Activated T-helper 17 cell treated with anti-CD3 and anti-CD28 coated beads, Interleukin-2, amount 50 U/mL, for 72 hours (primary cell): Measurements from ENCODE around the gene GSS. TPM values are rescaled to one million over a fixed set of nuclear protein-coding genes. Genes with fewer than 3 reads are reported as not detected.

Experiments
- ATAC-seq: fragments of 150-1000 bp; cut with Tn5 transposase; replicated peaks from 2 replicates; pipeline ENCODE4 v1.10.0; 2021; ENCODE audit warnings: mild to moderate bottlenecking, moderate library complexity
- H3K27ac Mint-ChIP-seq: one replicate; pipeline ENCODE4 v1.8.0; 2022; ENCODE audit warnings: mixed read lengths
- H3K27me3 Mint-ChIP-seq: one replicate; pipeline ENCODE4 v1.8.0; 2022; ENCODE audit warnings: mixed read lengths
- H3K36me3 Mint-ChIP-seq: one replicate; pipeline ENCODE4 v1.8.0; 2022; ENCODE audit warnings: low read depth, mild to moderate bottlenecking, mixed read lengths
- H3K4me1 Mint-ChIP-seq: one replicate; pipeline ENCODE4 v1.8.0; 2022; ENCODE audit warnings: mixed read lengths
- H3K4me3 Mint-ChIP-seq: one replicate; pipeline ENCODE4 v1.8.0; 2022; ENCODE audit warnings: mild to moderate bottlenecking, mixed read lengths
- H3K9me3 Mint-ChIP-seq: one replicate; pipeline ENCODE4 v1.8.0; 2022; ENCODE audit warnings: mixed read lengths
- total RNA-seq, 2 donors: library from RNA; stranded (reverse); gene quantifications; one replicate each; pipeline ENCODE4 v1.2.3, GENCODE V29; 2022

Gene GSS
- total RNA-seq, 2 donors from 2014 or later: 54.7 to 57.4 TPM

DNA sequence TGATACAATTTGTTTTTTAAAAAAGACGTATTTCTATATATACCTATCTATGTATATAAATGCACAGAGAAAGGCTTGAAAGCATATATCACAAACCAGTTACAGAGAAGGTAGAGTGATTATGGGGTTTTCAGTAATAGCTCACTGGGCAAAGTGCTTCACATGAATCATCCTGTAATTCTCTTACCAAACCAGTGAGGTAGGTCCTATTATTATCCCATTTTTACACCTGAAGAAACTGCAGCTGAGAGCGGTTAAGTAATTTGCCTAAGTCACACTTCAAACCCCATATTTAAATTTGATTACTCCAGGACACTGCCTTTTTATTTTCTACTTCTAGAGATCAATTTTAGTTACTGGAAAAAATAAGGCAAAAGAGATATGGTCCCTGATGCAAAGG lies 4.4 kb downstream of the GSS start:
- Mint-ChIP-seq H3K9me3 (no peaks in the 10 kb centered on the region), H3K4me1 (peaks cover 9% of the 10 kb centered on the region), H3K36me3 (peaks cover 42% of the 10 kb centered on the region), H3K27me3 (no peaks in the 10 kb centered on the region), H3K27ac (no peak overlapping the region), H3K4me3 (no peak overlapping the region)
- no peak for ATAC-seq

DNA sequence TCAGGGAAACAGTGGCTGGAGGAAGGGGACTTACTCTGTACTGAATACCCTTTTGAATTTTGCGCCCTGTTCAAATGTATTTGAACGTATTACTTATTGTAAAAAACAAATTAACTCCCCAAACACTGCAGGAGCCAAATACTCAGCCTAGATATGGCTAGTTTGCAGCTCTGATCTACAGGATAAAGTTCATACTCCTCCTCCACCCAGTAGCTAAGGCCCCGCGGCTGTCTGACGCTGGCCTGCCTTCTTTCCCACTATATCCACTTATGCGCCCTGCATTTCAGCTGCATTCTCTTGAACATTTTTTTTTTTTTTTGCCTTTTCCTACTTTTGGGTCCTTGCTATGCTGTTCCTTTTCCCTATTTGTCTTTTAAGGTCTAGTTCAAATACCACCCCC lies 6.5 kb downstream of the GSS start:
- no peak overlapping the region for H3K27ac Mint-ChIP-seq
- no peak overlapping the region for H3K4me3 Mint-ChIP-seq
- H3K36me3 Mint-ChIP-seq: peaks cover 47% of the 10 kb centered on the region
- H3K27me3 Mint-ChIP-seq: no peaks in the 10 kb centered on the region
- no peak for ATAC-seq
- no peaks in the 10 kb centered on the region for H3K4me1 Mint-ChIP-seq
- H3K9me3 Mint-ChIP-seq: no peaks in the 10 kb centered on the region

DNA sequence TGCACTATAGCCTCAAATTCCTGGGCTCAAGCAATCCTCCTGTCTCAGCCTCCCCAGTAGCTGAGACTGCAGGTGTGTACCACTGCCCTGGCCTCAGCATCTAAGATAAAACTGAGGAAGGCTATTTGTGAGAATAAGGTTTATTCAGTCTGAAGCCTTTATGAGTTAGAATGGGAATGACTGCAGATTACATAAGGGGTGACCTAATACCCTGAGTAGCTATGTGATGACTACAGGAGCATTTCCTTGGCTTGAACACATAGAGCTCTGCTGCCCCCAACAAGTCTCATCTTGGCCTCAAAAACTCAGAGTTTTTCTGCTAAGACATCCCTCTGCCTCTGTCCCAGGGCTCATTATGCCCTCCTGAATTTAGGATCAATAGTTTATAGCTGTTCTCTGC lies 7.6 kb downstream of the GSS start:
- H3K27me3 Mint-ChIP-seq: no peaks in the 10 kb centered on the region
- peaks cover 58% of the 10 kb centered on the region for H3K36me3 Mint-ChIP-seq
- no peak overlapping the region for H3K4me3 Mint-ChIP-seq
- H3K9me3 Mint-ChIP-seq: no peaks in the 10 kb centered on the region
- ATAC-seq: peak; percentile 59
- H3K27ac Mint-ChIP-seq: no peak overlapping the region
- H3K4me1 Mint-ChIP-seq: no peaks in the 10 kb centered on the region

DNA sequence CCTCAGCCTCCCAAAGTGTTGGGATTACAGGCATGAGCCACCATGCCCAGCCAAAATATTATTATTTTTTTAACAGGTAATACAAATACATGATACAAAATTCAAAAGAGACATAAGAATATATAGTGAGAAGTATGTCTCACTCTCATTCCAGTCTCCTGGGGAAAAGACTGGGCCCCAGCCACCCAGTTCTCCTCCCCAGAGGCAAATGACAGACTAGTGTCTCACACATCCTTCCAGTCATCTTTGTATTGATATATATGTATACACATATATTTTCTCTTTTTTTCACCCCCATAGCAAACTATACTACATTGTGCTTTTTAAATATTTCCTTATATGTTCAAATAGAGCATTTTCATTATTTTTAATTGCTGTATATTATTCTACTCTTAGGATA lies 8.3 kb downstream of the GSS start:
- peak; percentile 37 for ATAC-seq
- no peaks in the 10 kb centered on the region for H3K4me1 Mint-ChIP-seq
- H3K27ac Mint-ChIP-seq: no peak overlapping the region
- H3K27me3 Mint-ChIP-seq: no peaks in the 10 kb centered on the region
- H3K36me3 Mint-ChIP-seq: peaks cover 65% of the 10 kb centered on the region
- H3K4me3 Mint-ChIP-seq: no peak overlapping the region
- H3K9me3 Mint-ChIP-seq: no peaks in the 10 kb centered on the region

DNA sequence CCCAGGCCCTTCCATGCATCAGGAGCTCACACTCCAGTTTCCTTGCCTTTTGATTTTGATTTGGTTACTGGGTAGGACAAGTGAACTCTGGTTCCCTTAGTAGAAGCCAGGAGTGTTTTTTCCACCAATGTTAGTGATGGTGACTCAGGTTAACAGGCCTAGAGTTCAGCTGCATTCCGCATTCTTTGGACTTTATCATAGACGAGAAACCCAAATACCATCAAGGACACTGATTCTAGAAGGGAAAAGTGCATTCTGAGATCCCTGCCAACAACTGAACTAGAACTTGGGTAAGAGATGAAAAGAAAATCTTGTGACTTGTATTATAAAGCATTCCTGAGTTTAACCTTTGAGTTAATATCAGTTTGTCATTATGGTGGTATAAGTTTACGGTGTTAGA lies 8.9 kb downstream of the GSS start:
- Mint-ChIP-seq H3K36me3 (peaks cover 72% of the 10 kb centered on the region), H3K27ac (no peak overlapping the region), H3K27me3 (no peaks in the 10 kb centered on the region), H3K4me3 (no peak overlapping the region), H3K9me3 (no peaks in the 10 kb centered on the region), H3K4me1 (no peaks in the 10 kb centered on the region)
- ATAC-seq: no peak

DNA sequence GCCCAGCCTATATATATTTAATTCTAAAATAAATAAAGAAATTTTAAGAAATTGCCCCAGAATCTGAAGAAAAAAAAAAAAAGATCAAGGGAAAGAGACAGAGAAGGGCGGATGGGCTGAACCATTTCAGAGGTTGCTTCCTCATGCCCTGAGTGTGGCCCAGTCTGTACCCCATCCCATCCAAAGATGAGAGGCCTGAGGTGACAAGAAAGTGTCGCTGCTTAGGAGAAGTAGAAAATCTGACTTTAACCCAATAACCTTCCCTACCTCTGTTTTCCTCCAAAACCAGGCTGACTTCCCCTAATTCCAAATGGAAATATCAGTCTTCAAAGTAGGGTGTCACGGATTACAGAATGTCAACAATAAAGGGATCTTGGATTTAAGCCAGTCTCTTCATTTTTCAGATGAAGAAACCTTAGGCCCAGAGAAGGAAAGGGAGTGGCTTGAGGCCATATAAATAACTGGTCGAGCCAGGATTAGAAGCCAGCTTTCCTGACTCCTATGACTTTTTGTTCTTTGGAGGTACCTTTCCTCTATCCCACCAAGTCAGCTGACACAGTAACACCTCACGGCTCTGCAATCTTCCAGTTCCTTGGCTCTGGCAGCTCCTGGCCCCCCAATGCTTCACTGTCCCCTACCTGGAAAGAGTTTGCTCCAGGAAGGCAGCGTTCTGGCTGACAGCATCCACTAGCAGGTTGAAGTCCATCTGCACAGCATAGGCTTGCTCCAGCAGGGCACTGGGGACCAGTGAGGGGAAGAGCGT lies 10.1 kb downstream of the GSS start:
- Mint-ChIP-seq H3K27me3 (no peaks in the 10 kb centered on the region), H3K4me1 (no peaks in the 10 kb centered on the region), H3K4me3 (no peak overlapping the region), H3K9me3 (no peaks in the 10 kb centered on the region), H3K36me3 (peaks cover 80% of the 10 kb centered on the region), H3K27ac (peak overlapping the region; percentile 34)
- no peak for ATAC-seq

DNA sequence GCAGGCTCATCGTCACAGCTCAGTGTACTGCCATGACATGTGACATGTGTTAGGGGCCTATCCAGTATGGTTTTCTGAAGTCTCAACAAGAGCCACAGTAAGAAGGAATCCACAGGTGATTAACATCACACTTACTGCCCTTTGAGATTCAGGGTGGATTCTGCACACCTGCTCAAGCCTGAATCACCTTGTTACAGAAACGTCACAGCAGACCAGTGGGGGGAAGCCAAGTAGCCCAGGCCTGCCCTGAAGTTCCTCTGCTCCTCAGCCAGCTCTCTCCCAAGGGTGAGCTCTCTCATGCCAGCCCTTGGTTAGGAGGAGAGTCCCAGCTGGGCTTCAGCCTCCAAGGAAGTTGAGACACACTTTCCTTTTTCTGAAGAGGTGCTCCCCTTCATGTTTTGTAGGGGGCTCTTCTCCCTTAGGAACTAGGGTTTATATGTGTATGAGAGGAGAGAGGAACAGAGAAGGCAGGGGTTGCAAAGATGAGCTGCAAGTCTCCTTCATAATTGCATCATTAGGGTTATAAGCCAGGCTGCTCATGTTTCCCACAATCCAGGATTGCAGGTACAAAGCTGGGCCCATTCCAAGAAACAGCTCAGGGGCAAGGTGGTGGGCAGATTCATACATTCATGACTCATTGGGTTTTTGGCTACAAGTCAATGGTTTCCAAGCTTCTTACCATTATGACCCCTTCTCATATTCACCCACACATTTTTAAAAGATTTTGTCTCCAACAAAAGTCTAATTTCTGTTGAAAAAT lies 11.6 kb downstream of the GSS start:
- Mint-ChIP-seq H3K4me3 (no peak overlapping the region), H3K27ac (no peak overlapping the region), H3K36me3 (peaks cover 80% of the 10 kb centered on the region), H3K4me1 (no peaks in the 10 kb centered on the region), H3K27me3 (no peaks in the 10 kb centered on the region), H3K9me3 (no peaks in the 10 kb centered on the region)
- no peak for ATAC-seq

DNA sequence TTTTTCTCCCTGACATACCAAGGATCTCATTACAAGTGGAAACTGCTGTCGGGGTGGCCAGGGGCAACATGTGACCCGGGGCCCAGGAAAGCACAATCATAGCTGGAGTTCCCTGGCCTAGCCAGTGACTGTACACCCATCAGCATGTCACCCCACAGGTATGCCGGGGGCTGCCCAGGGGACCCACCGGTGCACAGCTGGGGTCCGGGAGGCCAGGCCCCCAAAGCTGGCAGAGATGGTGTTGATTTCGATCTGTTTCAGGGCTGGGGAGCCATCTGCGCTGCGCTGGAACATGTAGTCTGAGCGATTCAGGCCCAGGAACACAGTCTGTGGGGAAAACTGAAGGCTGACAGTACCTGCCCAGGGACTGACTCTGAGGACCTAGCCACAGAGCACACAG lies 13.3 kb downstream of the GSS start:
- no peaks in the 10 kb centered on the region for H3K27me3 Mint-ChIP-seq
- H3K27ac Mint-ChIP-seq: no peak overlapping the region
- no peak for ATAC-seq
- no peak overlapping the region for H3K4me3 Mint-ChIP-seq
- peaks cover 82% of the 10 kb centered on the region for H3K36me3 Mint-ChIP-seq
- no peaks in the 10 kb centered on the region for H3K9me3 Mint-ChIP-seq
- no peaks in the 10 kb centered on the region for H3K4me1 Mint-ChIP-seq

DNA sequence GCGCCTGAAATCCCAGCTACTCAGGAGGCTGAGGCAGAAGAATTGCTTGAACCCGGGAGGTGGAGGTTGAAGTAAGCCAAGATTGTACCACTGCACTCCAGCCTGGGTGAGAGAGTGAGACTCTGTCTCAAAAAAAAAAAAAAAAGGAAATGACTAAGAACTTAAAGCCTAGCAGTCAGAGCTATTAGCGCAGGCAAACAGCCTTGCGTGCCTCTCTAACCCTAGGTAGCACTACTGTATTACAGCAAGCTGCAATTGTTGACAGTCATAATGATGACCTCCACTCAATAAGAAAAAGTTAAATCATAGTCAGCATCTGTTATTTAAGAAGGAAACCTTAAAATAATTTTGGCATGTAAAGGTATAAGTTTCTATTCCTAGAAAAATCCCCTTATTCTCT lies 14.4 kb downstream of the GSS start:
- H3K4me1 Mint-ChIP-seq: no peaks in the 10 kb centered on the region
- no peaks in the 10 kb centered on the region for H3K9me3 Mint-ChIP-seq
- H3K27me3 Mint-ChIP-seq: no peaks in the 10 kb centered on the region
- H3K36me3 Mint-ChIP-seq: peaks cover 87% of the 10 kb centered on the region
- no peak overlapping the region for H3K4me3 Mint-ChIP-seq
- ATAC-seq: no peak
- H3K27ac Mint-ChIP-seq: no peak overlapping the region

DNA sequence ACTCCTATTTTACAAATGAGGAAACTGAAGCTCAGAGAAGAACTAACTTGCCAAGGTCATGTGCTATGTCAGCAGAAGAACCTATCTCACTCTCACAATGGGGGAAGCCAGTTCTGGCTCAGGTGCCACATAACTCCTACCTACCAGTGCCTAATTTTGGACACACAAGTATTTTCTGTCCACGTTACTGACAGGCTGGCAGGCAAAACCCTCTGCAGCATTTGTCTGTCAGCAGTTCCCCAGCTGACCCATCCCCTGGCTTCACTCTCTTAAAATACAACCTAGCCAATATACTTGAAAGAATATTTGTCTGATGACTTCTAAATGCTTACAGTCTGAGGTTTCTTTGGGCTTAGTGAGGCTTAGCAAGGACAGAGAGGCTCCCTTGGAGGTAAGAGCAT lies 15.5 kb downstream of the GSS start:
- Mint-ChIP-seq H3K27me3 (no peaks in the 10 kb centered on the region), H3K36me3 (peaks cover 85% of the 10 kb centered on the region), H3K27ac (no peak overlapping the region), H3K4me3 (no peak overlapping the region), H3K9me3 (no peaks in the 10 kb centered on the region), H3K4me1 (no peaks in the 10 kb centered on the region)
- ATAC-seq: no peak

DNA sequence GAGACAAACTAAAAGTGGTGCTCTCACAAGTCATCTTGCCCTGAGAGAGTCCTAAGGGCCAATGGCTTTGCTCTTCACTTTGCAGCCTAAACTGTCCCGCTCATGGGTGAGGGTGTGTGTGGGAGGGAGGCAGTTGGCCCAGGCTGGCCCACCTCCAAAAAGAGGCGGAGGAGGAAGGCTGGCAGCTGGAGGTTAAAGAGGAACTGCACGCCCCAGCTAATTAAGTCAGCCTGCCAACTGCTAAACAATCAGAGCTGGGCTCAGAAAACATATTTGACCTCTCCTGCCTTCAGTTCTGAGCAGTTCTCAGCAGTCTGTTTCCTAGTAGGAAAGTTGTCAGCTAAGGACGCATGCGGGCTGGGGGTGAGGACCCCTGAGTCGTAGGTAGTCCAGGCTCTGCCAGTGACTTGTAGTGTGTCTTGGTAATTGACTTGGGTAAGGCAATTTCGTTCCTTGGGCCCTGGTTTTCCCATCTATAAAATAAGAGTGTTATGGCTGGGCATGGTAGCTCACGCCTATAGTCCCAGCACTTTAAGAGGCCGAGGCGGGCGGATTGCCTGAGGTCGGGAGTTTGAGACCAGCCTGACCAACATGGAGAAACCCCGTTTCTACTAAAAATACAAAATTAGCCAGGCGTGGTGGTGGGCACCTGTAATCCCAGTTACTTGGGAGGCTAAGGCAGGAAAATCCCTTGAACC lies 17.0 kb downstream of the GSS start:
- H3K4me3 Mint-ChIP-seq: no peak overlapping the region
- H3K4me1 Mint-ChIP-seq: no peaks in the 10 kb centered on the region
- H3K27ac Mint-ChIP-seq: no peak overlapping the region
- no peak for ATAC-seq
- H3K27me3 Mint-ChIP-seq: no peaks in the 10 kb centered on the region
- peaks cover 86% of the 10 kb centered on the region for H3K36me3 Mint-ChIP-seq
- H3K9me3 Mint-ChIP-seq: no peaks in the 10 kb centered on the region

DNA sequence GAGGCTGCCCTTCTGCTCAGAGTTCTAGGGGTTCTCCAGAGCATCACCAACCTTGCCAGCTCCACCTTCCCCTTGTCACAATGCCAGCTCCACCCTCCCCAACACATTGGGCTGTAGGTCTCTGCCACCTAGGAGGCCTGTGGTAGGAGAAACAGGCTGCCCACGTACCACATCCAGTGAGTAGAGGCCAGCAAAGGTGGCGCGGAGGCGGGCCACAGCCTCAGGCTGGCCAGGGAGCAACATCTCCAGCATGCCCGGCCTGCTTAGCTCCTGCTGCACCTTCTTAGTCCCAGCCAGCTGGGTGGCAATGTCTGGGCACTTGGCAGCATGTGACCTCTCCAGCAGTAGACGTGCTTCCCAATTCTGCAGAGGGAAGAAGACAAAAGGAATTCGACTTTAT lies 23.8 kb downstream of the GSS start:
- H3K27ac Mint-ChIP-seq: no peak overlapping the region
- H3K27me3 Mint-ChIP-seq: no peaks in the 10 kb centered on the region
- peaks cover 66% of the 10 kb centered on the region for H3K36me3 Mint-ChIP-seq
- ATAC-seq: no peak
- H3K9me3 Mint-ChIP-seq: no peaks in the 10 kb centered on the region
- H3K4me1 Mint-ChIP-seq: no peaks in the 10 kb centered on the region
- H3K4me3 Mint-ChIP-seq: no peak overlapping the region

DNA sequence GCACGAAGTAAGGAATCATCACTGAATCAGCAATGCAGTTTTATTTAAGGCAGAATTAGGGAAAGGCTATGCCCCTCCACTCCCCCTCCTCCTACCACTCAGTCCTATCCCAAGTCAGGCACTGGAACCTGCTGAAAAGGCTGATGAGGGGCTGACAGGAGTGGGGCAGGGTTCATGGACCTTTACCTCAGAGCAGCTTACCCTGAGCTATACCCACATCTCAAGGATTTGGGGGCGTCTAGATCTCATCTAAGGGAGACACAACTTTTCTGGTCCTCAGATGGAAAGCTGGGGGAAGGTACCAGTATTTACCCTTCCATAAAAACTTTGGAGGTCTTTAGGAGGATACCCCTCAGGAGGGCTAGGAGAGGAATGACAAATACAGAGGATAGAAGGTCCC lies 27.2 kb downstream of the GSS start:
- H3K27ac Mint-ChIP-seq: peak overlapping the region; percentile 75
- no peaks in the 10 kb centered on the region for H3K27me3 Mint-ChIP-seq
- H3K4me1 Mint-ChIP-seq: peaks cover 4% of the 10 kb centered on the region
- ATAC-seq: no peak
- no peaks in the 10 kb centered on the region for H3K9me3 Mint-ChIP-seq
- H3K4me3 Mint-ChIP-seq: no peak overlapping the region
- H3K36me3 Mint-ChIP-seq: peaks cover 45% of the 10 kb centered on the region

DNA sequence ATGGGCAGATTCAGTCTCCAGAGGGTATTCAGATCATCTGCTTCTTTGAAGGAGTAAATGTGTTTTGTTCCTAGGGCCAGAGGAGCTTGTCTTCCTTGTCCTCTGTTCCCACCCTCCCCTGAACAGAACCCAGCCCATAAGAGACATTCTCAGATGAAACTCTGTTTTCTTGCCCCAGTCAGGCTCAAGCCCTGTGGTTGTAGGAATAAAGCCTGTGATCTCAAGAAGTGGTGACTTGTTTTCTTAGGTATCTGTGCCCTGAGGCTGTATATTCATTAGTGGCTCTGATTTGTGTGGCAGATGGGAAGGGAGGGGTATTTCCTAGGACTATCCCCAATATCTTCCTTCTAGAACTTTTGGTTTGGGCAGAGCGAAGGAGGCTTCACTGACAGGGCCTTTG lies 27.9 kb downstream of the GSS start:
- ATAC-seq: no peak
- H3K4me3 Mint-ChIP-seq: no peak overlapping the region
- H3K36me3 Mint-ChIP-seq: peaks cover 38% of the 10 kb centered on the region
- H3K9me3 Mint-ChIP-seq: no peaks in the 10 kb centered on the region
- peak overlapping the region; percentile 75 for H3K27ac Mint-ChIP-seq
- H3K27me3 Mint-ChIP-seq: no peaks in the 10 kb centered on the region
- H3K4me1 Mint-ChIP-seq: peaks cover 4% of the 10 kb centered on the region

DNA sequence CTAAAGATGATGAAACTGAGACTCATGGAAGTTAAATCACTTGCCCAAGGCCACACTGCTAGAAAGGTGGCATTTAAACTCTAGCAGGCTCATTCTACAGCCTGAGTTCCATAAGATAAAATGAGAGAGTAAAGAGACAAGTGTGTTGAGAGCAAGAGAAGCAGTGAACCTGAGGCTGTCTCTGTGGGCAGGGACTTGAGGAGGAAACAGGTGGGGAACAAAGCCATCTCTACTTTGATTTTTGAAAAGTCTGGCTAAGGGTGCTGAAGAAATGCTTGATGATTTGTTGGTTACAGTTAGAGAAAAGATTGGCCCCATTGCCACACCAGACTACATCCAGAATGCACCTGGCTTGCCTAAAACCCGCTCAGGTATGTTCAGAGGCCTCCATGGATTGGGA lies 29.0 kb downstream of the GSS start:
- peaks cover 33% of the 10 kb centered on the region for H3K36me3 Mint-ChIP-seq
- H3K4me1 Mint-ChIP-seq: peaks cover 4% of the 10 kb centered on the region
- no peak for ATAC-seq
- no peak overlapping the region for H3K4me3 Mint-ChIP-seq
- H3K27ac Mint-ChIP-seq: peak overlapping the region; percentile 75
- no peaks in the 10 kb centered on the region for H3K27me3 Mint-ChIP-seq
- H3K9me3 Mint-ChIP-seq: no peaks in the 10 kb centered on the region
